SIG-M5 treated with dmso at 0.1 percent for 504 hours (cell line): ENCODE data around the gene PKLR.

Experiments
- DNase-seq: peaks from one replicate; lab custom pipeline; 2025; ENCODE audit not compliant: unreplicated experiment; lab: John Stamatoyannopoulos, UW

Gene PKLR

GRCh38 chr1:155285631-155286044 lies 15.6 kb downstream of the PKLR start:
- no peak for DNase-seq

- DNase-seq, result no peak
Measured at GRCh38 chr1:155285063-155285462, 16.2 kb downstream of the PKLR start.

GRCh38 chr1:155284476-155284875 lies 16.8 kb downstream of the PKLR start:
- no peak for DNase-seq

GRCh38 chr1:155282488-155283091 lies 18.6 kb downstream of the PKLR start:
- DNase-seq, result no peak

GRCh38 chr1:155279268-155279667 lies 22.0 kb downstream of the PKLR start:
- no peak for DNase-seq

GRCh38 chr1:155278689-155279160 lies 22.5 kb downstream of the PKLR start:
- no peak for DNase-seq

GRCh38 chr1:155277902-155278688 lies 23.1 kb downstream of the PKLR start:
- peak; percentile 75 for DNase-seq

- DNase-seq, result peak; percentile 98
Measured at GRCh38 chr1:155277070-155277901, 24.0 kb downstream of the PKLR start, which contains the start of gene HCN3. TSS of gene HCN3 (plus strand) at chr1:155277463. CDS start at chr1:155277591, 128 bp downstream.

GRCh38 chr1:155273343-155274245 lies 27.6 kb downstream of the PKLR start, which contains the start of gene CLK2:
TSS of gene CLK2 (minus strand) at chr1:155273504. CDS start at chr1:155270977, 2,527 bp downstream.
- peak; percentile 98 for DNase-seq

GRCh38 chr1:155272466-155273342 lies 28.5 kb downstream of the PKLR start:
- peak; percentile 46 for DNase-seq

- DNase-seq, result no peak
Measured at GRCh38 chr1:155269381-155269780, 31.9 kb downstream of the PKLR start.

- DNase-seq, result no peak
Measured at GRCh38 chr1:155268630-155269029, 32.6 kb downstream of the PKLR start.

- no peak for DNase-seq
Measured at GRCh38 chr1:155267373-155267772, 33.9 kb downstream of the PKLR start.

GRCh38 chr1:155266553-155266952 lies 34.7 kb downstream of the PKLR start:
- no peak for DNase-seq

- no peak for DNase-seq
Measured at GRCh38 chr1:155263067-155263466, 38.2 kb downstream of the PKLR start.

GRCh38 chr1:155261852-155262673 lies 39.2 kb downstream of the PKLR start, which contains the start of gene SCAMP3:
TSS of gene SCAMP3 (minus strand) at chr1:155262360. CDS start at chr1:155262151, 209 bp downstream.
- DNase-seq, result peak; percentile 100

- peak; percentile 35 for DNase-seq
Measured at GRCh38 chr1:155261493-155261851, 39.8 kb downstream of the PKLR start.

- DNase-seq, result no peak
Measured at GRCh38 chr1:155260276-155260675, 41.0 kb downstream of the PKLR start.
